Measurements from ENCODE around the gene YWHAH.
"Not testable (repeated sequence)": the region's sequence is repeated elsewhere in the genome, so short reads cannot be mapped to it uniquely, and the experiment has no call there.

The YWHAH gene

GRCh38 chr22:31951194-31952093 lies 7.1 kb downstream of the YWHAH start:
- DNase-seq: no peak

GRCh38 chr22:31952094-31952401 lies 7.7 kb downstream of the YWHAH start:
- no peak for DNase-seq

- no peak for DNase-seq
Observed at GRCh38 chr22:31952472-31952871, 8.1 kb downstream of the YWHAH start.

GRCh38 chr22:31953261-31953660 lies 8.9 kb downstream of the YWHAH start:
- DNase-seq: no peak

GRCh38 chr22:31954535-31955523 lies 10.5 kb downstream of the YWHAH start:
- DNase-seq: no peak

GRCh38 chr22:31956360-31956759 lies 12.0 kb downstream of the YWHAH start:
- DNase-seq: no peak

GRCh38 chr22:31957970-31958594 lies 13.7 kb downstream of the YWHAH start:
- no peak for DNase-seq

- no peak for DNase-seq
Observed at GRCh38 chr22:31958625-31959239, 14.4 kb downstream of the YWHAH start.

GRCh38 chr22:31960767-31961166 lies 16.4 kb downstream of the YWHAH start:
- no peak for DNase-seq

GRCh38 chr22:31962387-31963125 lies 18.2 kb downstream of the YWHAH start:
- no peak for DNase-seq

- DNase-seq: no peak
Observed at GRCh38 chr22:31968022-31968421, 23.7 kb downstream of the YWHAH start.

- DNase-seq: peak in 3 of 4 experiments; percentile 7 to 50 (median 13)
Observed at GRCh38 chr22:31969789-31970489, 25.6 kb downstream of the YWHAH start.

GRCh38 chr22:31970490-31971444 lies 26.4 kb downstream of the YWHAH start:
- DNase-seq: peak; percentile 68 to 84 (median 82)

GRCh38 chr22:31972180-31972579 lies 27.8 kb downstream of the YWHAH start:
- no peak for DNase-seq

- no peak for DNase-seq
Observed at GRCh38 chr22:31973739-31974138, 29.4 kb downstream of the YWHAH start.

GRCh38 chr22:31977141-31977841 lies 33.0 kb downstream of the YWHAH start:
- peak; percentile 34 to 73 (median 58) for DNase-seq

- DNase-seq: no peak
Observed at GRCh38 chr22:31977939-31978338, 33.6 kb downstream of the YWHAH start.

- no peak for DNase-seq
Observed at GRCh38 chr22:31980628-31981027, 36.3 kb downstream of the YWHAH start.

GRCh38 chr22:31981976-31982375 lies 37.6 kb downstream of the YWHAH start:
- not testable (repeated sequence) for DNase-seq

Data from activated naive CD4-positive, alpha-beta T cell (primary cell).